ENCODE data around the gene CACNA1G.

- no peak for TF ChIP-seq CTCF (IDR thresholded peaks at IDR 0.05)
- TF ChIP-seq EP300 (IDR thresholded peaks at IDR 0.05) = no peak
- TF ChIP-seq POLR2A (IDR thresholded peaks at IDR 0.05) = no peak
These were observed 22.2 kb downstream of the CACNA1G start for GRCh38 chr17:50582741-50583140.
